Measurements from ENCODE around the gene SLC40A1.
A peak's percentile ranks its signal among the peaks of the same experiment; 100 is the strongest.
"Not testable (repeated sequence)": the region's sequence is repeated elsewhere in the genome, so short reads cannot be mapped to it uniquely, and the experiment has no call there.

The SLC40A1 gene

DNA sequence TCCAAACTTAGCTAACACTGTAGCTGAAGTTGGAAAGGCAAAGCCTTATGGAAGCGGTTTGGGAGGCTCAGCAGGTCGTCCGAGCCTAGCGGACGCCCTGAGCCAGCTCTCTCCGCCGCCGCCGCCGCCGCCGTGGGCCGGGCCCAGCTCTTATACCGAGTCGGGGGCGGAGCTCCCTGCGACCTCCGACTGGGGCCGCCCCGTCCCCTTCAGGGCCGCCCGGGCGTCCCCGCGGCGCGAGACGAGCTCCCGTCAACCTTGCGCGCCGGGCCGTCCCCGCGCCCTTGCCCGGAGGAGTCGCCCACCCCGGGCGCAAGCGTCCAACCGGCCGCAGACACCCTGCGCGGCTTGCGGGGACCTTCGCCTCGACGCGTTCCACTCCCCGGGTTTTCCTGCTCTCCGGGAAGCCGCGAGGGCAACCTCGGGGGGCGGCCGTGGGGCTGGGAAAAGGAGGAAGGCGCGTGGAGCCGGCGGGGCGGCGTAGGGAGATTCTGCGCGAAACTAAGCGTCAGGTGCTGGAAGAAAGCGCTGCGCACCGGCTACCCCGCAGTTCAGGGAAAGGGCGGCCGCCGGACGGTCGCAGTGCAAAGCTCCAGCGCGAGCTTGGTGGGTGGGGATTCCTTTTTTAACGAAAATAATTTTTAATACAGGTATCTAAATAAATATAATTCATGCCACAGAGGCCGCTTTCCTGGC lies at the start of gene SLC40A1:
Gene SLC40A1 (minus strand): TSS at position 129 of the 696 bp plus-strand sequence. CDS start 326 bp downstream, outside the sequence.
- peak; percentile 52 for DNase-seq

DNA sequence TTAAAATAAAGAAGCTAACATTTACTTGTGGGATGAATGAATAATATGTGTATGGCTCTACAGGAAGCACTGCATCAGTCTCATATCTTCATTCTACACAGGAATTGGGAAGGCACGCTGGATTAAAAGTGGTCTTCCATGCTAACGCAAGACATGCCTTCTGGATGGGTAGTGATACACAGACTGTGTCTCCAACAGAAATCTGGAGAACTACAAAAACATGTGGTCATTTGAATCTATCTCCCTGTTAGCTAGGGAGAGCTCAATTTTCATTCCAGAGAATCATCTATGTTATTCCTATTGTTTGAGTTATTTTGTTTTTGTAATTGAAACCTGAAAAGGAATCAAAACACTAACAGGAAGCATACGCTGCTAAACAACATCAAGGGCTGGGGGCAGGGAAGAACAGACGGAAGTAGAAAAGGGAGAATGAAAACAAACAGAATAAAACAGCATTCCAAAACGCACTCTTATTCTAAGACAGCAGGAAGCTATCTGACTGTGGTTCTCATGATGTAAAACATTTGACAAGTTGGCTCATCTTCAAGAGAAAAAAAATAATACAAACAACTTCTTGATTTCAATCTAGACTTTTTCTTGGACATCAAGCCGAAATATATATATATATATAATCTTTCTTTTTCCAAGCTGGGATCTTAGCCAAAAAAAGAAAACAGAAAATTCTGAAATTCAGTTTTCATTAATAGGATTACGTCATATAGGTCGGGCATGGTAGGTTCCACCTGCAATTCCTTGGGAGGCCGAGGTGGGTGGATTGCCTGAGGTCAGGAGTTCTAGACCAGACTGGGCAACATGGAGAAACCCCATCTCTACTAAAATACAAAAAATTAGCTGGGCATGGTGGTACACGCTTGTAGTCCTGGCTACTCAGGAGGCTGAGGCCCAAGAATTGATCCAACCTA lies 49.2 kb upstream of the SLC40A1 start:
- no peak for DNase-seq

GRCh38 chr2:189628817-189629530 lies 48.4 kb upstream of the SLC40A1 start:
- no peak for DNase-seq

DNA sequence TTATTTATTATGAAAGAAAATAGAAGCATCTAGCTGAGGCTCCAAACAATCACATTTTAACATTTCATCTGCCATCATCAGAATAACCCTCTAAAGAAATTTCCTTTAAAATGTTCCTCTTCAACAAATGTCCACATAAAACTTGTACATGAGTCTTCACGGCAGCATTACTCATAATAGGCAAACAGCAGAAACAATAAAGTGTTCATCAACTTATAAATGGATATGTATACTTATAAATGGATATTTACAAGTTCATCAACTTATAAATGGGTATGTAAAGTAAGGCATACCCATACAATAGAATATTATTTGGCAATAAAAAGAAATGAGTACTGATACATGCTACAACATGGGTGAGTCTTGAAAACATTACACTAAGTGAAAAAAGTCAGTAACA lies 47.2 kb upstream of the SLC40A1 start:
- DNase-seq = no peak

- DNase-seq = no peak
Observed at GRCh38 chr2:189625636-189626035, 45.0 kb upstream of the SLC40A1 start.

DNA sequence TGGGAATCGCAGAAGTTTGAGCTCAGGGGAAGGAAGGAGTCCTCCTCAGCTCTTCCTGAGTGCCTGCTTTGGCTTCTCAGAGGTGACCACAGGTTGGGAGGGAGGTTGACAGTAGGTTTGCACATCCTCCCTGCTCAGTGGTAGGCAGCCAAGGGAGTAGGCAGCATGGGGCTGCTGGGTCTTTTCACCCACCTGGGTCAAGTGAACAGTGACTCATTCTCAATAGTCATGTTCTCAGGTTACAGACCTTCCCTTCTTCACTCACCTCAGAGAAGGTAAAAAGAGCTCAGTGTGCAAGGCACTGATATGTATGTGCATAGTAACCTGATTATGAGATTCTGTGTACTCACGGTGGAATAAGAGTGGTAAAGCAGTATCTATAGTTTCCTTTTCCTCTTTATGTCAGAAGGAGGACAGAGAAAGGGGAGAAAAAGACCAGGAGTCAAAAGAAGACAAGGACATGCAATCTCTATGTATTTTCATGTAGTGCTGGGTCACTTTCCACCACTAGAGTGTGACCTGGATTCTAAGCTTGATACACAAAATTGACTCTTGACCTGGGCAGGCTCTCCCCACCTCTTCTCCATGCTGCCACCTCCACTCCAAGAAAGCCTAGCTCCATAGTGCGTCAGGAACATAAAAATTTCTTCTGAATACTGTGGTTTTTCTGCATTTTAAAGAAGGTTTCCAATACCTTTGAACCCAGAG lies 44.2 kb upstream of the SLC40A1 start:
- no peak for DNase-seq

DNA sequence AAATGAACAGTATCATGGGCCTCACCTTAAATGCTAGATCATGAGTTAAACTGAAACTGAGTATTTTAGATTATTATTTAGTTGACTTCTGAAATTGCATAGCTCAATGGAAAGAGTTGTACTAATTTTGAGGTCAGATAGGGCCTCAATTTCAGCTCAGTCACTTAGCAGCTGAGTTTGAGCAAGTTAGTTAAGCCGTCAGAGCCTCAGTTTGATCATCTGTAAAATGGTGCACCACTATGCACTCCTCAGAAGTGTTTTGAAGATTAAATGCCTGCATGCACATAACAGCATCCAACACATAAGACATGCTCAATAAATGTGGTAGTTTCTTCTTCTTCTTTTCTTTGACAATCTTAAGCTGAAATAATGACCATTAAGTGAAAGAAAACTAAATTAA lies 42.5 kb upstream of the SLC40A1 start:
- no peak for DNase-seq

GRCh38 chr2:189621781-189622180 lies 41.2 kb upstream of the SLC40A1 start:
- DNase-seq = no peak

GRCh38 chr2:189618197-189618596 lies 37.6 kb upstream of the SLC40A1 start:
- DNase-seq = no peak

GRCh38 chr2:189614585-189614984 lies 34.0 kb upstream of the SLC40A1 start:
- no peak for DNase-seq

GRCh38 chr2:189613650-189614420 lies 33.2 kb upstream of the SLC40A1 start:
- DNase-seq = no peak

DNA sequence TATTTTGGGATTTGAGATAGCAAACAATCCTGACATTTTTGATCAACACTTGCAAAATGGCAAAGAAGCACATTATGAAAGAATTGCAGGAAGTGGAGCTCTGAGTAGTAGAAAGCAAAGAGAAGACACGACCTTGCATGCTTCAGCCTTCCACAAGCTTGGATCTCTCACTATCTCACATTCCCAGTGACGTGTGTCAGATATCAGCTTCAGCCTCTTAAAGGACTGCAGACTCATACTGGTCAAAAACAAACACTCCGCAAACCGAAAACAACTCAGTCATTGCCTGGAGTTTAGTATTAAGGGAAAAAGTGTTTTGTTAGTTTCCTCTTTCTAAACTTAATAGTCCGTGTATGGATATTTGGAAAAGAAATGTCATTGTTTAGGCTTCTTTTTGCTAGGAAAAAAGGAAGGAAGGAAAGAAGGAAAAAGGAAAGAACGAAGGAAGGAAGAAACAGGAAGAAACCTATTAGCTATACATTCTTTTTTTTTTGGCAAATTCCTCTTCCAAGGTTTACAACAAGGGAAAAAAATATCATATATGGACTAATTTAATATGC lies 32.6 kb upstream of the SLC40A1 start:
- no peak for DNase-seq

GRCh38 chr2:189610700-189611099 lies 30.1 kb upstream of the SLC40A1 start:
- DNase-seq = no peak

- DNase-seq = no peak
Observed at GRCh38 chr2:189609853-189610252, 29.3 kb upstream of the SLC40A1 start.

- no peak for DNase-seq
Observed at GRCh38 chr2:189609423-189609816, 28.8 kb upstream of the SLC40A1 start.

GRCh38 chr2:189608795-189609422 lies 28.3 kb upstream of the SLC40A1 start:
- DNase-seq = no peak

GRCh38 chr2:189608170-189608569 lies 27.6 kb upstream of the SLC40A1 start:
- DNase-seq = no peak

DNA sequence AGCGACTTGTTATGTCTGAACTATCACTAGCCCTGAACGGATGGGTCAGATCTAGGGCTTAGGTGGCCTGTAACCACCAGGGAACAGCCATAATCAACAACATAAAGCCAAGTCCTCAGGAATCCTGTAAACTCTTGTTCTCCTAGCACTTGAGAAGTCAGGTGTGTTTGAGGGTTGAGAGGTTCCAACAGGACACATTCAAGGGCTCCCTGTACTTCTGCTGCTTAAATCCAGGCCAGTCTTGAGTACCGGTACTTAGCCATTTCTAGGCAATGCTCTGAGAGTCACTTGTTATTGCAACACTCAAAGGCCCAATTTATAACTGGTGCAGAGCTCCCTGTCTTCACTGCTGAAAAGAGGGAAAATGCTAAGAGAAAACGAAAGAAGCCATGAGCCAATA lies 21.6 kb upstream of the SLC40A1 start:
- no peak for DNase-seq

GRCh38 chr2:189601652-189602051 lies 21.1 kb upstream of the SLC40A1 start:
- not testable (repeated sequence) for DNase-seq

DNA sequence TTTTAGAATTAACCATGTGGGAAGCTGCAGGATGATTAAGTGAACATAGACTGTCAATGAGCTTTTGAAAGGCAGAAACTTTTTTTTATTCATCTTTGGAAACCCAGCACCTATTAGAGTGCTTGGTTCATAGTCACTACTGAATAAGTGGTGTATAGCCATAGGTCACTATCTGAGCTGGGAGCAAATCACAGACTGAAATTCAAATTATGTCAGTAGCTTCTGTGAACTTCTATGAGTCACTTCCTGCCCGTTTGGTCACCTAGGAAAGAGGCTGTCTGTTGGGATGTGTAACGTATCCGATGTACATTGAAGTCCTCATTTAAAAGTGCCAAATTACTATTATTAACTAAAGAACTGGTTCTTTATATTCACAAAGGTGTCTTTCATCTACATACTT lies 20.5 kb upstream of the SLC40A1 start:
- no peak for DNase-seq

GRCh38 chr2:189599245-189599644 lies 18.7 kb upstream of the SLC40A1 start:
- no peak for DNase-seq

Data from NCI-H748 treated with DMSO at 0.1 percent for 48 hours (cell line).